ENCODE results near the gene NOX5.

Gene NOX5

DNA sequence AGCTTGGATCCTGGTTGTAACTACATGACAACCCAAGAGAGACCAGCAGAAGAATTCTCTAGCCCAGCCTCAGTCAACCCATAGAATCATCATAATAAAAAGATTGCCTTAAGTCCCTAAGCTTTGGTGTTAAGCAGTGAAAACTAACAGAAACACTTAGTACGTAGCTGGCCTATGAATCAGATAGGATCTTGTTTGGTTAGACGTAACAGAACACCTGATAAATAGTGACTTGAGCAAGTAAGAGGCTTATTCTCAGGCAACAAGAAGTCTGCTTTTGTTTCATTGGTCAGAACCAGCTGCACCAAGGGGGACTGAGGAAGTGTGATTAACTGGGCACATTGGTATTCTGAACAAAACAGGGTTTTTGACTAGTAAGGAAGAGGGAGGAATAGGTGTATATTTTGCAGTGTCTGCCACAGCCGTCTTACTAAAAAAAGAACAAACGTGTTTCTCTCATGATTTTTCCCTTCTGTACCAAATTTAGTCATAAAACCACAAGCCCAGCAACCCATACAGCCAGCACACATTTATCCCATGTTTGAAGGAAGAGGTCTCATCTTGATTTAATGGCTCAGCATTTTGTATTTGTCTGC, 92.6 kb downstream of the NOX5 start:
- no peak for DNase-seq

All from activated T-cell treated with anti-CD3 and anti-CD28 coated beads for 4 hours (primary cell).